HG03060 (cell line): ENCODE data around the gene CARNS1.
A peak's percentile ranks its signal among the peaks of the same experiment; 100 is the strongest.
"Not testable (repeated sequence)": the region's sequence is repeated elsewhere in the genome, so short reads cannot be mapped to it uniquely, and the experiment has no call there.

Experiments used
- ATAC-seq: cut with Tn5 transposase; IDR thresholded peaks from one replicate; pipeline ENCODE4 v1.9.1; 2021; ENCODE audit warnings: low read depth, moderate number of reproducible peaks; ENCODE audit not compliant: unreplicated experiment

Gene CARNS1

DNA sequence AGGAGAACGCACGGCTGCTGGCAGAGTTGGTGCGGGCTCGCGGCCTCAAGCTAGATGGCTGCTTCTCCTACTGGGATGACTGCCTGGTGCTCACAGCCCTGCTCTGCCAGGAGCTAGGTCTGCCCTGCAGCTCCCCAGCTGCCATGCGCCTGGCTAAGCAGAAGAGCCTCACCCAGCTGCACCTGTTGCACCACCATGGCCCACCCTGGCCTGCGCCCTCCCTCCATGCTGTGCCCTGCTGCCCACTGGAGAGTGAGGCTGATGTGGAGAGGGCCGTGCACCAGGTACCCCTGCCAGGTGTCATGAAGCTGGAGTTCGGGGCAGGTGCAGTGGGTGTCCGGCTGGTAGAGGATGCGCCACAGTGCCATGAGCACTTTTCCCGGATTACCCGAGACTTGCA is 8.0 kb downstream of the CARNS1 start:
- no peak for ATAC-seq

DNA sequence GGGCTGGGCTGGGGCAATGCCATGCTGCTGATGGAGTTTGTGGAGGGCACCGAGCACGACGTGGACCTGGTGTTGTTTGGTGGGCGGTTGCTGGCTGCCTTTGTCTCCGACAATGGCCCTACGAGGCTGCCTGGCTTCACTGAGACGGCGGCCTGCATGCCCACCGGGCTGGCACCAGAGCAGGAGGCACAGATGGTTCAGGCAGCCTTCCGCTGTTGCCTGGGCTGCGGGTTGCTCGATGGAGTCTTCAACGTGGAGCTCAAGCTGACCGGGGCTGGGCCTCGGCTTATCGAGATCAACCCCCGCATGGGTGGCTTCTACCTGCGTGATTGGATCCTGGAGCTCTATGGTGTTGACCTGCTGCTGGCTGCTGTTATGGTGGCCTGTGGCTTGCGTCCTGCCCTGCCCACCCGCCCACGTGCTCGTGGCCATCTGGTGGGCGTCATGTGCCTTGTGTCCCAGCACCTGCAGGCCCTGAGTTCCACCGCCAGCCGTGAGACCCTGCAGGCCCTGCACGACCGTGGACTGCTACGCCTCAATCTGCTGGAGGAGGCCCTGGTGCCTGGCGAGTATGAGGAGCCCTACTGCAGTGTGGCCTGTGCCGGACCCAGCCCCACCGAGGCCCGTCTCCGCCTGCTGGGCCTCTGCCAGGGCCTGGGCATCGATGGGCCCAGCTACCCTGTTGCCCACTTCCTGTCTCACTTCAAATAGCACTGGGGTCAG is 8.6 kb downstream of the CARNS1 start:
- no peak for ATAC-seq

- not testable (repeated sequence) for ATAC-seq
Measured at GRCh38 chr11:67427364-67427859, 11.9 kb downstream of the CARNS1 start.

DNA sequence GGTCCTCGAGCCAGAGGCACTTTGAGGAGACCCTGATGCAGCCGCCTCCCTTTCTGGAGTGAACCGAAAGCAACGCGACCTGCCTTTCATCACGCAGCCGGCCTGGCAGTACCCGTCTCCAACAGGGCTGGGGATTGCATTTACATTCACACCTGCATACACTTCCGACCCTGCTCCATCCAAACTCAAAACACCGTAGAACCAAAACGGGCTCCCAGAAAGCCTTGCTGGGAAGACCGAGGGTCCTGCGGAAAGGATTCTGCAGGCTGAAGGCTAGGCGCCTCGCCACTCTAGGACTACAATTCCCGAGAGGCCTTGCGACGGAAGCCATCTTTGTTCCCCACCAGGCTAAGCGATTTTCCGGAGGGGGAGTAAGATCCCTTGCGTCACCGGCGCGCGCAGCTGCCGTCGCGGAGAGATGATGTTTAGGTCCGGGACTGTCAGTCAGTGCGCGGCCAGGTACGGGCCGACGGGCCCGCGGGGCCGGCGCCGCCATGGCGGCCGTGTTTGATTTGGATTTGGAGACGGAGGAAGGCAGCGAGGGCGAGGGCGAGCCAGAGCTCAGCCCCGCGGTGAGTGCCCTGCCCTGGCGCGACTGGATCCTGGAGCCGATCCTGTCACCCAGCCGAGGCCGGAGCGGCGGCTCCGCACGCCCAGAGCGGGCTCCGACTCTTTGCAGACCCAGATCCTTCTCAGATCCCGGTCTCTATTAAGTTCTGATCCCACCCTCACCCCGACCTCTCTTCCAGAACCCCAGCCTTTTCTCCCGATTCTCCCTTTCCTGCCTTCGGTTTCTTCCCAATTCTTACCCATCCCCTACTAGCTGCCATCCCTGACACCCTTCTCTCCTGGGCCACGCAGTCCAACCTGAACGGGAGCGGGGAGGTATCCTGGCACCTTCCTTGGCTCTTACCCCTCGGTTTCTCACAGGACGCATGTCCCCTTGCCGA is 12.8 kb downstream of the CARNS1 start, which contains the start of gene RPS6KB2:
Gene RPS6KB2, plus strand, starts transcription at position 443 of the 950 bp plus-strand sequence. Its CDS starts 52 bp downstream, at position 495.
- peak; percentile 75 for ATAC-seq

DNA sequence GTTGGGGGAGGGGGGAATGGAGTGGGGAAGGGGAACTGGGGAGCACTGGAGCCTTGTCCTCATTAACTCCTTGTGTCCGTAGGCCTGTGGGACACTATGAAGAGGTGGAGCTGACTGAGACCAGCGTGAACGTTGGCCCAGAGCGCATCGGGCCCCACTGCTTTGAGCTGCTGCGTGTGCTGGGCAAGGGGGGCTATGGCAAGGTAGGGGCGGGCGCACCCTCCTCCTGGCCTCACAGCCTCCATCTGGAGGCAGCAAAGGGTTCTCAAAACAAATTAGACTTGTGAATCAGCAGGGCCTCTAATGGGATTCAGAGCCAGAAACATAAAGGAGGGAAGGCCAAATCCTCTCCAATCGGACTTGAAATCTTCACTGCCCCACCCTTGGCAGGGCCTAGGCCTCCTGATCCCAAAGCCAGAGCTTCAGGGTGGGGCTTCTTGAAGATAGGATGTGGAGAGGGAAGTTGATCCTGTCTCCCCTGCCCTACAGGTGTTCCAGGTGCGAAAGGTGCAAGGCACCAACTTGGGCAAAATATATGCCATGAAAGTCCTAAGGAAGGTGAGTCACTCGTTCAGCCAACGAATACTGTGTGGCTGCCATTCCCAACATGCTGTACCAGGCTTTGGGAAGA is 13.7 kb downstream of the CARNS1 start:
- ATAC-seq = no peak

GRCh38 chr11:67429722-67430121 is 14.2 kb downstream of the CARNS1 start:
- ATAC-seq = no peak

GRCh38 chr11:67431346-67432249 is 16.1 kb downstream of the CARNS1 start:
- no peak for ATAC-seq

DNA sequence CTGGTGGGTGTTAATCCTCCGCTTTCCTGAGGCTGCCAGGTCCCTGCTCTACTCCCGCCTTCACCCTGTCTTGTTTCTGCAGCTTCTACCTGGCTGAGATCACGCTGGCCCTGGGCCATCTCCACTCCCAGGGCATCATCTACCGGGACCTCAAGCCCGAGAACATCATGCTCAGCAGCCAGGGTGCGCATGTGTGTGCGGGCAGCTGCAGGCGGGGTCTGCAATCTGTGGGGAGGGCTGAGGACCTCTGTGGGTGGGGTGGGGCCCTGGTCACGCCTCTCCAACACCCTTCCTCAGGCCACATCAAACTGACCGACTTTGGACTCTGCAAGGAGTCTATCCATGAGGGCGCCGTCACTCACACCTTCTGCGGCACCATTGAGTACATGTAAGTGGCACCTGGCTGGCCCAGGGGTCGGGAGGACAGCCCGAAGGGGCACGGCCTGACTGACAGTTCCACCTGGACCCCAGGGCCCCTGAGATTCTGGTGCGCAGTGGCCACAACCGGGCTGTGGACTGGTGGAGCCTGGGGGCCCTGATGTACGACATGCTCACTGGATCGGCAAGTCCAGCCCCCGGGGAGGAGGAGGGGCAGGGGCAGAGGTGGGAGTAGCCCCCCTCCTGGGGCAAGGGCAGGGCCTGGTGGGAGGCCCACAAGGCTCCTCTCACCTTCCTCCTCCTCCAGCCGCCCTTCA is 17.3 kb downstream of the CARNS1 start:
- no peak for ATAC-seq

- ATAC-seq = no peak
Measured at GRCh38 chr11:67433536-67434394, 18.3 kb downstream of the CARNS1 start.

DNA sequence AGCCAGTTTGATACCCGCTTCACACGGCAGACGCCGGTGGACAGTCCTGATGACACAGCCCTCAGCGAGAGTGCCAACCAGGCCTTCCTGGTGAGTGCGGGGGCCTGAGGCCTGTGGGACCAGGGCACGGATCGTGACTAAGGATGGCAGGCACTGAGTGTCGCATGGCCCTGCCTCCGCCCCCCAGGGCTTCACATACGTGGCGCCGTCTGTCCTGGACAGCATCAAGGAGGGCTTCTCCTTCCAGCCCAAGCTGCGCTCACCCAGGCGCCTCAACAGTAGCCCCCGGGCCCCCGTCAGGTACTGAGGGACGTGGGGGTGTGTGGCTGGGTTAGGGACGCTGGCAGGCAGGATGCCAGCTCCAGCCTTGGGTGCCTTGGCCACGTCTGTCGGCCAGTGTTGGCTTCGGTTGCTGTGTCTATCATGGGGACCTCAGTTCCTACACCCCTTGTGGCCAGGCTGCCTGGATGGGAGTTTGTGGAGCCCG is 19.0 kb downstream of the CARNS1 start:
- no peak for ATAC-seq

- no peak for ATAC-seq
Measured at GRCh38 chr11:67435031-67435726, 19.7 kb downstream of the CARNS1 start.

DNA sequence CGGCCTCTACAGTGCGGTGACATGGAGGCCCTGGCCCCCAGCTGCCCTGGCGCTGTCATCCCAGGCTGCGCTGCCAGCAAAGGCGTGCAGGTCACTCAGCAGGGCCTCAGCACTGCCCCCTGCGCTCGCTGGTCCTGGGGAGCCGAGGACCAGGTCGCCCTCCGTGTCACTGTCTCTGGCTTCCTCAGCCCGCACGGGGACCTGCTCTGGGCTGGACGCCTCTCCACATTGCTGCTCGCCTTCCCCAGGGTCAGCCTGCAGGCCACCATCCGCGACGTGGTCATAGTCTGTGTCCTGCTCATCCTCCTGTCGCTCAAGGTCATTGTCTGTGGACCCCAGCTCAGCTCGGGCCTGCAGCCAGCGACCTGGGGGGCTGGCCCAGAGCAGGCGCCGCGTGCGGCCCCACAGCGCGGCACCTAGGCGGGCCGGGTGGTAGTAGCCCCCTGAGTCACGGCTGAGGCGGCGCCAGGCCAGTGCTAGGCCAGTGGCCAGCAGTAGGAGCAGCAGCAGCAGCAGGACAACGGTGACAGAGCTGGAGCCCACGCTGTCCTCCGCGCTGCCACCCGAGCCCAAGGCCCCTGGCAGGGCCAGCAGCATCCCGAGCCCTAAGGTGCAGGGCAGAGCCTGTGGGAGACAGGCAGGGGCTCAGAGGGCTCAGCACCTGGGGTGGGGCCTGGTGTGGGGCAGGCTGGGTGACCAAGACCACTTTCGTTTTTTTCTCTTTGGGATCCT is 20.4 kb downstream of the CARNS1 start:
- no peak for ATAC-seq

GRCh38 chr11:67436459-67437081 is 21.1 kb downstream of the CARNS1 start:
- no peak for ATAC-seq

DNA sequence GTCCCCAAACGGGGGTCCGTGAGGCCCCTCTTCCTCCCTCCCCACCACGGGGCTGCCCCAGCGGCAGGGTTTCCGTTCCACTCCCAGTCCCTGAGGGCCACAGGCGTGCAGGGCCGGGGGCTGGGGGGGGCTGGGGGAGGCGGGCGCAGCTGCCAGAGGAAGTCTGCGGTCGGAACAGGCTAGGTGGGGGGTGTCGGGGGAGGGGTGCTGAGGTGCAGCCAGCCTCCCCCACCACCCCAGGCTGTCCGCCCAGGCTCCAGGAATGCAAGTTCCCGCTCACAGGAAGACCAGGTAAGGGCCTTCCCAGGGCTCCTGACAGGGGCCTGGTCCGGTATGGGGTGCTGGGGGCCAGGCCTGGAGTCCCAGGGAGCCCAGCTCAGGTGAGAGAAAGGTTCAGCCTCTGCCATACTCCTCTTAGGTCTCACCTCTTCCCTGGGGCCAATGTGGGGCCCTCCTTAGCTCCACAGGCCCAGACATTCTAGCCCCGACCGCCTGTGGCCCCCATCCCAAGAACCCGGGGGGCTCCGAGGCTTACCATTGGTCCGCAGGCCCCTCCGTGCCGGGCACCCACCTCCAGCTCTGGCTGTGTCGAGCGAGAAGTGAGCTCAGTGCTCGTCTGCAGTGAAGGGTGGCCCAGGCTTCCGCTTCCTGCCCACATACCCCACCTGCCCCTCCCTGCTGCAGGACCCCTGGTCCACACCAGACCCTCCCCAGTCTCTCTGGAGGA is 21.8 kb downstream of the CARNS1 start, which contains the start of gene PTPRCAP:
Gene PTPRCAP, minus strand, starts transcription at position 601 of the 727 bp plus-strand sequence. Its CDS starts 63 bp downstream, at position 538.
- ATAC-seq = no peak

GRCh38 chr11:67437809-67438157 is 22.3 kb downstream of the CARNS1 start:
- ATAC-seq = no peak
